ENCODE data around the gene RPS6KB2.

DNA sequence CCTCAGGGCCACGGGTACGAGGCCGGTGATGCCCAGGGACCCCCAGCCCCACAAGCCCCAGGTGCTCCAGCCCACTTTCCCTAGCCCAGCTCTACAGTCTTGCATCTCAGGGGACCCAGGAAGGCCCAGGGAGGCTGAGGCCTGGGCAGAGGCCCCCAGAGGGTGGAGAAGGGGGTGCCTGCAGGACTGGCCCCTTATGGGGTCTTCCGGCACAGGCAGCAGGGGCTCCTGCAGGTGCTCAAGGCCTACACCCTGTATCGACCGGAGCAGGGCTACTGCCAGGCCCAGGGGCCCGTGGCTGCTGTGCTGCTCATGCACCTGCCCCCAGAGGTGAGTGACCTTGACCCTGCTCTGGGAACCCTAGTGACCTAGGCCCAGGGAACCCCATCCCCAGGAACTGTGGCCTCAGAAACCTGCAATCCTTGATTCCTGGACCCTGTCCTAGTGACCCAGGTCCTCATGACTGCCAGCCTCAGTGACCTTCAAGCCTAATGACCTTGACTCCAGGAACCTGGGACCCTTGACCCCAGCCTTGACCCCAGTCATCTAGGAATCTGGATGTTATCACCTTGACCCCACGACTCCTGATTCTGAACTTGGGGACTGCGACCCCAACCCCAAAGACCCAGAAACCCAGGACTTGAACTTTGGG, 22.5 kb upstream of the RPS6KB2 start:
- no peak for TF ChIP-seq POLR2AphosphoS5 (IDR thresholded peaks at IDR 0.05; ENCODE audit: low read length)
- TF ChIP-seq MXI1 (IDR thresholded peaks at IDR 0.05; ENCODE audit: low read depth, low read length), result no peak
- TF ChIP-seq TCF12 (IDR thresholded peaks at IDR 0.05; ENCODE audit: low read depth, low read length), result no peak
- no peak for TF ChIP-seq SIN3A (IDR thresholded peaks at IDR 0.05; ENCODE audit: low read depth, low read length)
- no peak for TF ChIP-seq KDM1A (IDR thresholded peaks at IDR 0.05; ENCODE audit: borderline replicate concordance)
